HG02610 (cell line): ENCODE data around the gene SORCS1.

Experiments
- ATAC-seq: cut with Tn5 transposase; IDR thresholded peaks from one replicate; pipeline ENCODE4 v1.9.1; 2021; ENCODE audit warnings: mild to moderate bottlenecking, moderate library complexity; ENCODE audit not compliant: unreplicated experiment

SORCS1 gene

DNA sequence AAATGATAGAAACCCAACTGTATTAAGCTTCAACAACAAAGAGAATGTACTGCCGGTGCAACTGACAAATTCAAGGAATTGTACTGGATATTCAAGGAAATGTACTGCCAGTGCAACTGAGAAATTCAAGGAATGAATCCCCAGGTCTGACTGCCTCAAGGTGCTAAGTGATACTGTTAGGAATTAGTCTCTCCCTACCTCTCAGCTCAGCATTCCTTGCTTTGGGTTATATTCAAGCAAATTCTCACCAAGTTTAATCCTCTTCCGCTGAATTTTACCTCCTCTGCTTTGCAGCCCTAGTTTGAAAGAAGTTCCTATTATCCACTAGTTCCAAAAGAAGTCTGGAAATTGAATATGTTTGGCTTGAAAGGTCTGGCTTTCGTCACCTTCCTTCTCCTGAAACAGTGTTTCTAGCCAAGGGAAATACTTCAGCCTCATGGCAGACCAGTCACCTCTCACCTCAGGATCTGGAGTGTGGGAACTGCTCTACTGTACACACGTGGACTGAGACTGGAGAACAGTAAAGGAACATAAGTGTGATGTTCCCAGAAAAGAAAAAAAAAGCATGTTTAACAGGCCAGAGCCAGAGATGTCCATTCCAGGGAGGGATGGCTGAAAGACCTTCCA, 60.4 kb downstream of the SORCS1 start:
- ATAC-seq, result no peak

DNA sequence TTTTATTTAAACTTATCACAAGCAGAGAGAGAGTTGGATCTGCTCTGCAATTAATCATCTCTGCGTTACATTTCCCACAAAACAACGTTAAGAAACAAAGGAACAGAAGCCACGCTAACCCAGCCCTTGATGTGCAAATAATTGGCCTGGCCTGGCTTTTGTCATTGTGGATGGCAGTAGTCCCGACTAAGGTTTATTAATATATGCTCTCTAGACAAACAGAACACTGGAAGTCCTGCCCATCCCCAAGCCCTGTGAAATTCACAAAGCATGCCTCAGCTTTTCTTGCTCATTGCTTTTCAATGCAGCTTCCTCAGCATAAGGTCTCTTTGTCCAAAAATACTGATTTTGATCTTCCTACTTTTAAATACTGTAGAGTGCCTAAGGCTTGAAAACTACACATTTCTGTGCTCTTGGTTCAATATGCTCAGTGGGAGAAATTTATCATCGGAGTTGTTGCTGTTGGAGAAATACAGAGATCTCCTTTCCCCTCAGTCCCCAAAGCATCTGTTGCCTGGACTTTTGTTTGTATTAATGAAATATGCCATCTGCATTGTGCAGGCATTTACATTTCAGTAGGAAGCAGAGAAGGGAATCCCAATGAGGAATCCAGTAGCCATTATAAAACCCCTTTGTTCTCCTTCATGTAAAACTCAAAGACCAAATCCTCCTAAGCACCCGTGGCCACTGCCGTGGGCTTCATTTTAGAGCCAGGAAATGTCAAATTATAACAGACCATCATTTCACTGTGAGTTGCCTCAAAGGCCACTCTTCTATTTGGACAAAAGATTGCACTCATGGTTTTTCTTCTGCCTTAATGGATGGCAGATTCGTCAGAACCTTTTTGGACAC, 61.1 kb downstream of the SORCS1 start:
- ATAC-seq, result no peak

GRCh38 chr10:107098326-107098725, 66.2 kb downstream of the SORCS1 start:
- no peak for ATAC-seq

DNA sequence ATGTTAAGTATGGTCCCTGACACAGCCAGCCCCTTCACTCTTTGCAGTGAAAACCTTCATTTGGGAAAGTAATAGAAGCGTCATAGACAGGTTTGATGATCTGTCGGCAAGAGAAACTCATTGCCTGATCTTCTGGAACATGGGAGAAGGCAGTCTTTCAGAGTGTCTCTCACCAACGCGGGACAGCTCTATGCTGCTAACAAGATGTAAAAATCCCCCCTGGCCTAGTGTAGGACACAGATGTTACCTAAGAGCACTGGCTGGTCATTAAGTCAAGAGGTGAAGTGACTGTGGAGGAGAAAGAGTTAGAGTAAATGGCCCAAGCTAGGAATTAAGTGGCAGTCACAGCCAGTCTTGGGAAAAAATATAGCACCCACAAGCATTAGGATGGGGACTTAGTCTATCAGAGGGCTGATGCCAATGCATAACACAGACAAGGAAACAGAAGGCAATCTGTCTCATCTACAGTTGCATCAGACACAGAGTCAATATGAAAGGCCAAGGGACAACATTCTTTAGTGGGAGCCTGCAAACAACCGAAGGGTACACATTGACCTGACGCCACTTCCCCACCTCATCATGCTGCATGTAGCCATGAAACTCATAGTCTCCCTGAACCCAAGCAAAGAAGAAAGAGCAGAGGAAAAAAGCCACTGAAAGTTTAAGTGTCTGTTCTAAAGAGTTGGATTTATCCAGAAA, 69.5 kb downstream of the SORCS1 start:
- ATAC-seq, result no peak

DNA sequence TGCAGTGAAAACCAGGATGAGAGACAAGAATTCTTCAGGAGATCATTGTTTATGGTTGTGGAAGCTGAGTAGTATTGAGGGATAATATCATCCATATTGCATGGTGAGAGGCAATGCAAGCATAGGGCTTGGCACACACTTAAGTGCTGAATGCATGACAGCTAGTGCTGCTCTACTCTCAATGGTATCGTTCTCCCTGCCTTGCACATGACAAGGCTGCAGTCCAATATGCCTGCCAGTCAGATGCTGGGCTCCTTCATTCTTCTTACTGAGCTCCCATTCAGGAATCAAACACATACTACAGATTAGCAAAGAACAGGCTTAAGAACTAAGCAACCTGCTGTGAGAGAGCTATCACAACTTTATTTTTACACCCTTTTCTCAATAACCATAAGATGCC, 72.2 kb downstream of the SORCS1 start:
- no peak for ATAC-seq

GRCh38 chr10:107091126-107091525, 73.4 kb downstream of the SORCS1 start:
- no peak for ATAC-seq

GRCh38 chr10:107085665-107086525, 78.6 kb downstream of the SORCS1 start:
- no peak for ATAC-seq

DNA sequence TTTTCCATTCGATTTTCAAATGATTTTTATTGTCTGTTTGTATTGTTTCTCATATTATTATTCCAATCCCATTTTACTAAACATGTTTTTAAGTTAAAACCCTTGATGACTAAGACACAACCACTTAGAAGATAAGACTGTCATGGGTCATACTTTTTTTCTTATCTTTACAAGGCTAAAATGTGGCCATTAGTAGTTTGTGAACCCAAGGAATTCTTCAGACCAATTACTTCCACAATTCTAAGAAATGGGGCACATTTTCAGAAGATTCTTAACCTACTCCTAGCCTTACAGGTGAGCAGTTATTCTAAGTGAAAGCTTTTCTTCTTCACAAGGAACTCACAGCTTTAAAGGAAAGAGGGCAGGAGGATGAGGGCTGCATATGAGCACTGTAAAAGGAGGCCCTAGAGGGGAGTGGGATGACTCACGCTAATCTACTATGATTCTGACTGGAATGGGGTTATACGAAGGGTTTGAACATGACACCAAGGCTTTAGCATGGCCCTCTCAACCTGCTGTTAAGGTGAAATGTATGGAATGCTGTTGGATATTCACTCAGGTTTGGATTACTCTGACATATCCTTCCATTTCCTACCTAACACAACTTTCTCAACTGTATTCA, 81.0 kb downstream of the SORCS1 start:
- ATAC-seq, result no peak

GRCh38 chr10:107081644-107082043, 82.9 kb downstream of the SORCS1 start:
- ATAC-seq, result no peak

- ATAC-seq, result no peak
Measured at GRCh38 chr10:107075117-107075516, 89.4 kb downstream of the SORCS1 start.

DNA sequence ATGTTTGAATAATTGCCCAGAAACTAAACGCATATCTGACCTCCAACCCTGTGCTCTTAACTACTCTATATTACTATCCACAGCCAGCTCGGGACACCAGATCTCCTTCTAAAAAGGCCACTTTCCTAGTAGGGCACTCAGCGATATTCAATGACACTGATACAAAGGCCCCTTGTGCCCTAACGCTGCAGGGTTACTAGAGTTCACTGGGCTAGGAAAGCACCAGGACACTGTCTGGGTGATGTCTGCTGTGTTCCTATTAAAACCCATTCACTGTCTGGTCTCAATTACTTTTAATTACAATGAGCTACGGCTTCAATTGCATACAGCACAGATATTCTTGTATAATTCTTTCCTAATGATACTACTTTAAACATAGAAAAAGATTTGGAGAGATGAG, 91.7 kb downstream of the SORCS1 start:
- ATAC-seq, result no peak

DNA sequence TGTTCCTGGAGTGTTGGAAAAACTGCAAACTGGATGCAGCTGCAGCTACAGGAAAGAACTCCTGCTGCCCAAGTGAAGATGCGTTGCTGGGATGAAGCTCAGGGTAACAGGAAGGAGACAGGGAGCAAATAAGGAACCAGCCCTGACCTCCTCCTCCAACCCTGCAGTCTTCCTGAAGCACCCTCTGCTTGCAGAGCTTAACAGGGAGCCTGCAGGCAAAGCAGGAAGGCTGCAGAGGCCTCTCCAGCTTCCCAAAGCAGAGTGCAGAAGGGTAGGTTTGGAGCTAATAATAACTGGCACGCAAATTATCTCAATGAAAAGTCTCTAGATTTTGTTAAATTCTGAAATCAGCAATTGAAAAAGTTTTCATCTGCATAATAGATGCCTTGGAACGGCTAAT, 92.5 kb downstream of the SORCS1 start:
- ATAC-seq, result no peak

DNA sequence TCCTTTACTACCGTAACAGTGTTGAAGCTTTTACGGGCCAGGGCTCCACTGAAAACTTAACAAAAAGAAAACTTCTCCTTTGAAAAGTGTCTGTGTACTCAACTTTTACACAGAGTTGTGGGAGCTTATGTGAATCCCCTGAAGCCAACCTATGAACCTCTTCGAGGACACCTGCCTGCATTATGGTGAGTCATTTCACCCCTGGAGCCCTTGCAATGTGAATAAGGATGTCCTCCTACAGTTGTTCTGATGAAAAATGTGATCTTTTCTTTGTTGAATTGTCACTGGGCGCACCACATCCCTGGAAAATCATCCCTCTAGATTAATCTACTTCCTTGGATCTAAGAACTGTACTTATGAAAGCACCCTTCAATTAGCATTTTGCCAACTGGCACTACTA, 93.2 kb downstream of the SORCS1 start:
- peak; percentile 53 for ATAC-seq

DNA sequence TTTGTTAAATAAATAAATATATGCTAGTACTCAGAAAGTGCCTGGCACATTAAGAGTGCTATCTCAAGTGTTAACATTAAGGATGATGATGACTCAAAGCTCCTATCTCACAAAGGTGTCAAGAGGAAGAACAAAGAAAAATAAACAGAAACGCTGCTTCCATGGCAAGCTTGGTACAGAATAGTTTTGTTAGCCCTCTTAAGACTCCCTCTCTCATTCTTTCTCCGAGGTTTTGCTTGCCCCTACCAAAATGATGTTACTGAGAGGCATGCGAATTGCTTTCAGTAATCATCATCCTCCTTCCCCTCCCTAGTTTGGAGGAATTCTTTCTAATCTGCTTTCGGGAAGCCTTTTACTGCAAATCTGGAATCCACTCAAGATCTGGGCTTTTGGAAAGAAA, 96.7 kb downstream of the SORCS1 start:
- no peak for ATAC-seq

- ATAC-seq, result no peak
Measured at GRCh38 chr10:107064075-107064474, 100.4 kb downstream of the SORCS1 start.

- ATAC-seq, result no peak
Measured at GRCh38 chr10:107059872-107060271, 104.6 kb downstream of the SORCS1 start.

DNA sequence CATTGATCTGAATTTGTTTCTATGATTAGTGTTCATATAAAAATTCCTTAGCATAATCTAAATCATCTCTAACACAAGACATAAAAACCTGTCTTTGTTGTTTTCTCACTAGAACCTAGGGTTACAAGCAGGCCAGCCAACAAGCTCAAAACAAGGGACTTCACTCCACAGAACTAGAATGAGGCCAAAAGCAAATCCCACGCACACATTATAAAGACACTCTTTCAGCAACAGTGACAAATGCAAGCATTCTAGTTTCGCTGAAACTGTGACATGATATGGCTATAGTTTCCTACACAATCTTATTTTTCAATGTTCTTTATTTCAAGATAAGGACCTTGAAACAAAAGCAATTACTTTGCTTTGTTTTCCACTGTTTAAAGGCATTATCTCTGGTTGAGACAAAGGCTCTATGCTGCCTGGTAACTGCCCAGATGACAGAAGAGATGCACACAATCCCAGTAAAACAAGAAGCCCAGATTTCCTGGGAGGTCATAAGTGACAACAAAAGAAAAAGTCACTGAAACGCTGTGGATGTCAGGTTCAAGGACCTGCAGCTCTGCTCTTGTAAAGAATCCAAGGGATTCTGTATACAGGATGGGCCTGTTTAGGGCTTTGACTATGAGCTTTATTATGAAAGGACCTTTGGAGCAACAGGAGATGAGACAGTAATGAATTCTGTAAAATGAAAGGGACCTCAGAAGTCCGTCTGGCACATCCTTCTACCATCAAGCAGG, 105.3 kb downstream of the SORCS1 start:
- no peak for ATAC-seq

DNA sequence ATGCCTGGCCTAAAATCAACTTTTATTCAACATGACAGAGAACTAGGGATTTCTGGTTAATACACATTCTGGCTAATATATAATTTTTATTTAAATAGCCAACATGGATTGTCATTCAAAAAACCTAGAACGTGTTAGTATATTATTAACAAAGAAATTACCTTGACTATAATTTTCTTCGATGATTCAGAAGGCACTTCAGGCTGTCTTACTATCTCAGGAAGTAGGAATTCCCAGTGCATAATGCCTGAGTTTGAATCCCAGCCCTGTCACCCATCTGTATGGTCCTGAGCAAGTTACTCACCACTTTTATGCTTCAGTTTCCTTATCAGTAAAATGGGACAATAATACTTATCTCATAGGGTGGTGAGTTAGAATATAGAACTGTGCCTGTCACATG, 106.2 kb downstream of the SORCS1 start:
- no peak for ATAC-seq

DNA sequence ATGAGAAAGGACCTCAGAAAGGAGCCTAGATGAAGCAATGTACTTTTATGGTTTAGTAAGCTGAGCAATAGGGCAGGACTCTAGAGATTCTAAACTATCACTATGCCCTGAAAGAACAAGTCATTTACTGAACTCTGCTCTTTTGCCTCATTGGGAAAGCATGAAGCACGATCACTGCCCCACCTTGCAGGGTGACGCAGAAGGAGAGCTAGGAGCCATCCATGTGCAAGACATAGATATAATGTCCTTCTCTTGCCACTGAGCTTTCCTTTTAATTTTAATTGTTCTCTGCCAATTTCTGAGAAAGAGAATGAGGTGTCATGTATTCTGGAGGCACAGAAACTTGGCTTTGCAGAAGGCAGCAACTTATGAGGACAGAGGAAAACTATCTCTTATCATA, 108.3 kb downstream of the SORCS1 start:
- ATAC-seq, result no peak
